ENCODE data around the gene PET100. TPM values are rescaled to one million over a fixed set of nuclear protein-coding genes. Genes with fewer than 3 reads are reported as not detected.
"Not testable (repeated sequence)": the region's sequence is repeated elsewhere in the genome, so short reads cannot be mapped to it uniquely, and the experiment has no call there.

PET100 gene
- total and polyA plus RNA-seq, 12 donors, result 3.7 to 655 (median 105) TPM

DNA sequence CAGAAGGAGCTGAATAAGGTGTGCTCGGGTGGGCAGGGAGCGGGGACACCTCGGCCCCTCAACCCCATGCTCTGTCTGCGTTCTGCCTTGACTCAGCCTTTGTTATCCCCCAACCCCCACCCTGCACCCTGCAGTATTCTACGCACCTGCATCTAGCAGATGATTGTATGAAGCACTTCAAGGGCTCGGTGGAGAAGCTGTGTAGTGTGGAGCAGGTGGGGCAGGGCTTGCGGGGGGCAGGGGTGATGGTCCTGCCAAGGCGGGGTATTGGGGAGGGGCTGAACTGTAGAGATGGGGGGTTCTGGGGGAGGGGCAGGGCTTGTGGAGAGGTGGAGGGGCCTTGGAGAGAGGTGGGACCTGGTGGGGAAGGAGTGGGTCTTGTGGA, 13.4 kb downstream of the PET100 start:
- WGBS, 4 donors, result 90 to 97% (median 94%) methylated on average over 8 of the region's 8 CpGs
- H3K4me1 ChIP-seq (replicated peaks in 1 of 2), result no peaks in the 10 kb centered on the region
- no peak for DNase-seq
- no peaks in the 10 kb centered on the region for H3K27me3 ChIP-seq
- no peak for TF ChIP-seq POLR2A (IDR thresholded peaks at IDR 0.05)
- TF ChIP-seq, protein P1, sequence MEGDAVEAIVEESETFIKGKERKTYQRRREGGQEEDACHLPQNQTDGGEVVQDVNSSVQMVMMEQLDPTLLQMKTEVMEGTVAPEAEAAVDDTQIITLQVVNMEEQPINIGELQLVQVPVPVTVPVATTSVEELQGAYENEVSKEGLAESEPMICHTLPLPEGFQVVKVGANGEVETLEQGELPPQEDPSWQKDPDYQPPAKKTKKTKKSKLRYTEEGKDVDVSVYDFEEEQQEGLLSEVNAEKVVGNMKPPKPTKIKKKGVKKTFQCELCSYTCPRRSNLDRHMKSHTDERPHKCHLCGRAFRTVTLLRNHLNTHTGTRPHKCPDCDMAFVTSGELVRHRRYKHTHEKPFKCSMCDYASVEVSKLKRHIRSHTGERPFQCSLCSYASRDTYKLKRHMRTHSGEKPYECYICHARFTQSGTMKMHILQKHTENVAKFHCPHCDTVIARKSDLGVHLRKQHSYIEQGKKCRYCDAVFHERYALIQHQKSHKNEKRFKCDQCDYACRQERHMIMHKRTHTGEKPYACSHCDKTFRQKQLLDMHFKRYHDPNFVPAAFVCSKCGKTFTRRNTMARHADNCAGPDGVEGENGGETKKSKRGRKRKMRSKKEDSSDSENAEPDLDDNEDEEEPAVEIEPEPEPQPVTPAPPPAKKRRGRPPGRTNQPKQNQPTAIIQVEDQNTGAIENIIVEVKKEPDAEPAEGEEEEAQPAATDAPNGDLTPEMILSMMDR (IDR thresholded peaks at IDR 0.05), result no peak
- H3K9me3 ChIP-seq (replicated peaks in 1 of 3), result no peaks in the 10 kb centered on the region
- H3K27ac ChIP-seq, result no peak overlapping the region
- intact Hi-C loops (cut with DNase I), result no loop called here
- no peak overlapping the region for H3K4me3 ChIP-seq
- H3K36me3 ChIP-seq (replicated peaks in 1 of 2), result no peaks in the 10 kb centered on the region

DNA sequence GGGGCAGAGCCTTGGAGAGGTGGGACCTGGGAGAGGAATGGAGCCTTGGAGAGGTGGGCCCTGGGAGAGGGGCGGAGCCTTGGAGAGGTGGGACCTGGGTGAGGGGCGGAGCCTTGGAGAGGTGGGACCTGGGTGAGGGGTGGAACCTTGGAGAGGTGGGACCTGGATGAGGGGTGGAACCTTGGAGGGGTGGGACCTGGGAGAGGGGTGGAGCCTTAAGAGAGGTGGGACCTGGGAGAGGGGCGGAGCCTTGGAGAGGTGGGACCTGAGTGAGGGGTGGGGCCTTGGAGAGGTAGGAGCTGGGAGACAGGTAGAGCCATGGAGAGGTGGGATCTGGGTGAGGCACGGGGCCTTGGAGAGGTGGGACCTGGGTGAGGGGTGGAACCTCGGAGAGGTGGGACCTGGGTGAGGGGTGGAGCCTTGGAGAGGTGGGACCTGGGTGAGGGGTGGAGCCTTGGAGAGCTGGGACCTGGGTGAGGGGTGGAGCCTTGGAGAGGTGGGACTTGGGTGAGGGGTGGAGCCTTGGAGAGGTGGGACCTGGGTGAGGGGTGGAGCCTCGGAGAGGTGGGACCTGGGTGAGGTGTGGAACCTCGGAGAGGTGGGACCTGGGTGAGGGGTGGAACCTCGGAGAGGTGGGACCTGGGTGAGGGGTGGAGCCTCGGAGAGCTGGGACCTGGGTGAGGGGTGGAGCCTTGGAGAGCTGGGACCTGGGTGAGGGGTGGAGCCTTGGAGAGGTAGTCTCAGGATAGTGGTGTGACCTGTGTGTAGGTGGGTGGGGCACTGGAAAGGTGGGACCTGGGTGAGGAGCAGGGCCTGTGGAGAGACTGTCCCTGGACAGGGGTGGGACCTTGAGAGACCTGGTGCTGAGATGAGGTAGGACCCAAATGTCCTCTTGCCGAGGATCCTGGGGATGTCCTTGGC, 14.3 kb downstream of the PET100 start:
- H3K4me1 ChIP-seq (replicated peaks in 1 of 2); H3K9me3 ChIP-seq (replicated peaks in 1 of 3); H3K27me3 ChIP-seq; H3K27ac ChIP-seq; DNase-seq; H3K4me3 ChIP-seq; H3K36me3 ChIP-seq (replicated peaks in 1 of 2); intact Hi-C loops (cut with DNase I): not testable (repeated sequence)
- WGBS, 4 donors, result 45 to 95% (median 70%) methylated on average over 9 to 10 of the region's 10 CpGs

- no peak overlapping the region for H3K4me3 ChIP-seq
- H3K4me1 ChIP-seq (replicated peaks in 1 of 2), result no peaks in the 10 kb centered on the region
- DNase-seq, result no peak
- H3K27ac ChIP-seq, result no peak overlapping the region
- WGBS, 4 donors, result 90 to 98% (median 94%) methylated on average over 6 to 20 of the region's 20 CpGs
- intact Hi-C loops (cut with DNase I), result no loop called here
- no peaks in the 10 kb centered on the region for H3K27me3 ChIP-seq
- H3K36me3 ChIP-seq (replicated peaks in 1 of 2), result no peaks in the 10 kb centered on the region
- H3K9me3 ChIP-seq (replicated peaks in 1 of 3), result no peaks in the 10 kb centered on the region
- TF ChIP-seq, protein P1 (IDR thresholded peaks at IDR 0.05), result no peak
- TF ChIP-seq POLR2A (IDR thresholded peaks at IDR 0.05), result no peak
Measured at GRCh38 chr19:7644550-7644877, 14.9 kb downstream of the PET100 start.

DNA sequence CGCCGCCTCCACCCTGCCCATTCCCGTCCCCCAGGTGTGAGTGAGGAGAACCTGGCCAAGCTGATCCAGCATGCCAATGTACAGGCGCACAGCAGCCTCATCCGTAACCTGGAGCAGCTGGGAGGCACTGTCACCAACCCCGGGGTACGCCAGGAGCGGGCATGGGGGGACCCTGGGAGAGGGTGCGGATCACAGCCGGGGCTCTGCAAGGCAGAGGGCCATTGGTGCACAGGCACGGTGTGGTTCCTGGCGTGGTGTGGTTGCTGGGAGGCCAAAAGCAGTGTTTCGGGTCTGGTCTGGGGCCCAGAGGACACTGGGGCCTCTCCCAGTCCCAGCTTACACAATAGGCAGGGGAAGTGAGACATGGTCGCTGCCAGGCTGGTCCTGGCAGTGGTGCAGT, 15.6 kb downstream of the PET100 start:
- Histone ChIP-seq H3K9me3 (replicated peaks in 1 of 3) (no peaks in the 10 kb centered on the region), H3K4me3 (no peak overlapping the region), H3K27ac (no peak overlapping the region), H3K4me1 (replicated peaks in 1 of 2) (no peaks in the 10 kb centered on the region), H3K36me3 (replicated peaks in 1 of 2) (no peaks in the 10 kb centered on the region), H3K27me3 (no peaks in the 10 kb centered on the region)
- WGBS, 4 donors, result 81 to 97% (median 87%) methylated on average over 9 to 14 of the region's 14 CpGs
- TF ChIP-seq POLR2A (IDR thresholded peaks at IDR 0.05), result no peak
- TF ChIP-seq, protein P1 (IDR thresholded peaks at IDR 0.05), result no peak
- intact Hi-C loops (cut with DNase I), result no loop called here
- DNase-seq, result no peak
